Measurements from ENCODE around the gene ORMDL2.
A peak's percentile ranks its signal among the peaks of the same experiment; 100 is the strongest.

The ORMDL2 gene, protein sequence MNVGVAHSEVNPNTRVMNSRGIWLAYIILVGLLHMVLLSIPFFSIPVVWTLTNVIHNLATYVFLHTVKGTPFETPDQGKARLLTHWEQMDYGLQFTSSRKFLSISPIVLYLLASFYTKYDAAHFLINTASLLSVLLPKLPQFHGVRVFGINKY

DNA sequence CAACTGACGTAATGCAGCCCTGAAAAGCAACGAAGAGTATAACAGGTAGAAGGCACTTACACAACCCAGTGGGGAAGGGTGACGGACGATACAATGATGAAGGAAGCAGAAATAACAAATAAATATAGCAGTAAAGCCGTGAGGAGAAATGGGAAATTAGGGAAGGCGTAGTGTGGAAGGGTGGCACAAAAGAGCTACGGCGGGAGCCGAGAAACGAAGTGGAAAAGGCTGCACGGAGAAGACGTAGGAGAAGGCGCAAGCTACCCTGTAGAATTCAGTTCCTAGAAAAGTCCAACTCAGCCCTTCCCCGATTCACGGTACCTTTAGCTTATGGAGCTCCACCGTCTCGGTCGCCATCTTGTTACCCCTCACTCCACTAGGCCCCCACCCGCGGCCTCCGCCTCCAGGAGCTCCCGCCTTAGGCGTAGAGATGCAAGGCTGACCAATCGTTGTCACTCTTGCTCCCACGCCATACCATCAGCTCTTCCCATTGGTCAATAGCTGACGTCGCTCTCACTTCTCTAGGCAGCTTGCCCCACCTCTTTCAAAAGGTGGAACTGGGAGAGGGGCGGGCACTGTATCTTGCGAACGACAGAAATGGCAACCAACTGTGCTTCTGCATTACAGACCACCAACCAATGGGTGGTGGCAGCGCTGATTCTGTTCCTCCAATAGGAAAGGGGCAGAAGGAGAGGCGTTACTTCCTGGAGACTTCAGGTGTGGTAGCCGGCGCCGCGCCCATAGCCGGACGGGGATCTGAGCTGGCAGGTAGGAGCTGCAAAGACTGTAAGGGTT lies at the start of gene ORMDL2, which contains the start of gene SARNP:
TSS of gene ORMDL2 (plus strand) at position 697 of the 795 bp plus-strand sequence. CDS start 959 bp downstream, outside the sequence.
TSS of gene SARNP (minus strand) at position 380 of the 795 bp plus-strand sequence. CDS start at position 357, 23 bp downstream.
- peak; percentile 99 for DNase-seq

DNA sequence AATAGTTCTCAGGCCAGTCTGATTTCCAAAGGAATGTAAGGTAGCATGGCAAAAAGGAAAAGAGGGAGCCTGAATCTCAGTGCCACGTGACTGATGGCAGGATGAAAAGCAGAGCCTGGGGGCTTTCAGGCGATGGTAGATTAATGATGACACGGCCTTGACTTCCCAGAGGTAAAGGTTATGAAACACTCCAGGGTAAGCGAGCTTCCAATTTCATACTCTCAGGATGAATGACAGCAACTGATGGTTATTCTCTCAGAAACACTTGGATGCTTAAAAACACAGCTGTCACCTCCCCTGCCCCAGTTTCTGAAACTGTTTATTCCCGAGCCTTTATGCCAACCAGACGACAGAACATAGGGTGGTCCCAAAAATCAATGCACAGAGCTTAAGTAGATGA lies 46.1 kb upstream of the ORMDL2 start:
- peak; percentile 52 for DNase-seq

DNA sequence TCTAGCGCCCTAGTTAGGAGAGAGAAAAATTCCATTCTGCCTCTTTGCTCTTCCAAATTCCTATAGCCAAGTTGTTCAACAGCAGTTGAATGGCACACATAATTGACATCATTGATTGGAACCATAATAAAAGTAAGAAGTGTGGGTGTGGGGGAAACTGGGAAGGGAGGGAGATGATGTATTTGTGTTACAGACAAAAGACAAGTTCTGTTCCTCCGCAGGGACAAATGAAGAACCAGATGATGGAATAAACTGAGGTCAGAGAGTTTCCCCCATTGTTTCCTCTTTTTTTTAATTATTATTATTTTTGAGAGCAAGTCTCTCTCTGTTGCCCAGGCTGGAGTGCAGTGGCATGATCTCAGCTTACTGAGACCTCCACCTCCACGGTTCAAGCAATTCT lies 40.0 kb upstream of the ORMDL2 start:
- DNase-seq, result no peak

DNA sequence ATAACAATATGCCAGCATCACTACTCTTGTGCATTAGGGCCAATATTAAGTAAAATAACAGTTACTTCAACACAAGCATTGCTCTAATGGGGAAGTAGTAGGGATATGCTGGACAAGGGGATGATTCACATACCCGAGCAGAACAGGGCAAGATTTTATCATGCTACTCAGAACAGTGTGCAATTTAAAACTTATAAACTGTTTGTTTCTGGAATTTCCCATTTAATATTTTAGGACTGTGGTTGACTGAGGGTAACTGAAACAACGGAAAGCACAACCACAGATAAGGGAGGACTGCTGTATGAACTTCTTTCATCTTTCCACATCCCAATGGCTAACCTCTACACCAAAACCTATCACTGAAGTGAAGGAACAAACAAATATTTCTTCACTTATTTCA lies 37.2 kb upstream of the ORMDL2 start:
- DNase-seq, result no peak

DNA sequence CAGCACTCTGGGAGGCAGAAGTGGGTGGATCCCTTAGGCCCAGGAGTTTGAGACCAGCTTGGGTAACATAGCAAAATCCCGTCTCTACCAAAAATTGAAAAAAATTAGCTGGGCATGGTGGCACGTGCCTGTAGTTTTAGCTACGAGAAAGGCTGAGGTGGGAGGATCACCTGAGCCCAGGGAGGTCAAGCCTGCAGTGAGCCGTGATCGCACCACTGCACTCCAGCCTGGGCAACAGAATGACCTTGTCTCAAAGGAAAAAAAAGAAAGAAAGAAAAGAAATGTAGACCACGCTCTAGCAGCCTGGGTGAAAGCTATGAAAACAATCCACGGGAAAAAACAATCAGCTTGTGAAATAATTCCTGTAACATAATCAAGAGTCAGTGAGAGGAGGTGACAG lies 29.3 kb upstream of the ORMDL2 start:
- no peak for DNase-seq

DNA sequence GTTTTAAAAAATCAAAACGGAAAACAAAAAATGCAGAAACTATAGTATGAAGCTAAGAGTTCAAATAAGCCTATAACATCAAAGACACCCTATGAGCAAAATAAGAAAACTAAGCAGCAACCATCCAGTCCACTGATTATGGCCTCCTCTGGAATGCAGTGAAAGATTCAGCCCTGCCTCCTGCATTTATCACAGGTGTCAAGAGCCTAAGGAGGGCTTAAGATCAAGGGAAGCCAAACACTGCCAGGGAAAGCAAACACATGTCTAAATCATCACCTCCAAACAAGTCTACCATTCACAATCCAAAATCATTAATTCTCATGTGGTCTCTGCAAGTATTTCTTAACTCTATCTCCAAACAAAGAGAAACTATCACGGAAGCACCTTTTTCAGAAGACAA lies 28.7 kb upstream of the ORMDL2 start:
- no peak for DNase-seq

DNA sequence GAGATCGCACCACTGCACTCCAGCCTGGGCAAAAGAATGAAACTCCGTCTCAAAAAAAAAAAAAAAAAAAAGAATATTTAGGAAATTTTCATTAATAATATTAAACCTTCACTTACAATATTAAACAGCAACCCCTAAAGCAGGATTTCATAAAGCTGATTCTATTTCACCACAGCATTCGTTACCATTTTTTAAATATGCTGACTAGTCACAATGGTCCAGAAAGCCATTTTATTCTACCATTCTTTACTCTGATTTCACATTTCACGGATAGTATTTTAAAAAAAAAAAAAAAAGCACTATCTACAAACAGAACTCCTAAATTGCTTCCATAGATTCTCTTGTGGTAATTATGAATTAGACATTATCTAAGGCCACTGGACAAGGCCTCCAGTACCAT lies 27.9 kb upstream of the ORMDL2 start:
- DNase-seq, result no peak

DNA sequence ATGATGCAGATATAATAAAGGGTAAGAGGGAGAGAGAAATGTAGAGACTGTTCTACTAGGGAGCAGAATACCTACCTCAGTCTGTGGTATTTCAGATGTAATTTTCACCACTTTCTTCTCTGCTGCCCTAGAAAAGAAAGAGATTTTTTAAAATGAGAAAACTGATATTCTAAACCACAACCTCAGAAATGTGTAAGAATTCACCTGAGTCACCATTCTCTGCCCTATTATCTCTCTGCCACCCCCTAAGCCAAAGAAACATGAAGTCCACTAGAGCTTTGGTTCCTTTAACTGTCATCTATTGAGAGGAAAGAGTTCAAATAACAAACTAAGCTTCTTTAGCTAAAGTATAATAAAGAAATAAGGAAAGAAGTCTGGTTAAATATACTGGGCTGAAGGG lies 21.9 kb upstream of the ORMDL2 start:
- no peak for DNase-seq

DNA sequence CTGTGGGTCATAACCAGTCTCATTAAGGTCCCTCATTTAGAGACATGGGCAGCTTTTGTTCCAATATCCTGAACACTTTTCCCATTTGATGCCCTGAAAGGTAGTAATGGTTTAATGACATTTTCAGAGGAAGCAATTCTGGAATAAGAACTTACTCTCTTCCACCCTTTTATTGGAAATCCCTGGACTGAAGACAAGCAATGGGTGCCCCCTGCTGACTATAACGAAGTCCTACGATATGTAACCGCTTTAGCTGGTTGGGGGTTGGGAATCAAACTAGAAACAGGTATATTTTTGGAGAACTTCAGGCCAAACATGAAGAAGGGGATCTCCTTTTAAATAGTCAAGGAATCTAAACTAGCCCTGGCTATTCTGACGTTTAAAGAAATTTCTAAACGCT lies 20.8 kb upstream of the ORMDL2 start:
- DNase-seq, result peak; percentile 9

DNA sequence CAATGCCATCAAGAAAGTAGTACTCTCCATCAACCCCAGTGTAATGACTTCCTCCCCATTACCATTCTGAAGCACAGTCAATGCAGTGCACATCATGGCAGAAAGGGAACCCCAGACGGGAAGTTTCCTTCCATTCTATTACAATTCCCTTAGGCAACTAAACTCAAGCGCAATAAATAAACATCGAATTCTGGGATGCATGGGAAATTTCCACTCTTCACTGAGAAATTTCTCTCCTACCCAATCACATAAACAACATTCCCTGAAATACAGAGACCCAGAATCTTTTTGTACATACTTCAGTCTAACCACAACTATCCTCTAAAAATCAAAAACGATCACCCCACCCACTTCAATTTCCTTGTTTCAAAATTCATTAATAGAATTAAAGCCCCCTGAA lies 20.3 kb upstream of the ORMDL2 start:
- no peak for DNase-seq

DNA sequence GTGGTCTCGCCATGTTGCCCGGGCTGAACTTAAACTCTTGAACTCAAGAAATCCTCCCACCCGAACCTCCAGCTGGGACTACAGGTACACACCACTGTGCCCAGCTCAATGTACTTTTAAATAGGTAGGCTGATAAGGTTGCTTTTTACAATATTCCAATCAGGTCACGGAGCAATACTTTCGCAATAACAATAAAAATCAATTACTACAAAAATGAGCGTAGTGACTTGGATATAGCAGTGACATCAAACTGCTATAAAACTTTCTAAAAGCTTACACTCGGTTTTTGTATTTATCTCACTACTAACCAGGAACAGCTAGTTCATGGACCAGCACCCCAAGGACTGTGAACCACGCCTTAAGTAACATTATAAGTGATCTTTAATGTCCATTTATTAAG lies 10.9 kb upstream of the ORMDL2 start:
- DNase-seq, result no peak

DNA sequence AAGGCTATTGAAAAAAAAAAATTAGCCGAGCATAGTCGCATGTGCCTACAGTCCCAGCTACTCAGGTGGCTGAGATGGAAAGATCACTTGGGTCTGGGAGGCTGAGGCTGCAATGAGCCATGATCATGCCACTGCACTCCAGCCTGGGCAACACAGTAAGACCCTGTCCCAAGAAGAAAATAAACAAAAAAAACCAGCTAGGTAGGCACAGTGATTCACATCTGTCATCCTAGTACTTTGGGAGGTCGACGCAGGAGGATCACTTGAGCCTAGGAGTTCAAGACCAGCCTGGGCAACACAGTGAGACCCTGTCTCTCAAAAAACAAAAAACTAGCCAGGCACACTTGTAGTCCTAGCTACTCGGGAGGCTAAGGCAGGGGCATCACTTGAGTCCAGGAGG lies 8.6 kb upstream of the ORMDL2 start:
- DNase-seq, result no peak

DNA sequence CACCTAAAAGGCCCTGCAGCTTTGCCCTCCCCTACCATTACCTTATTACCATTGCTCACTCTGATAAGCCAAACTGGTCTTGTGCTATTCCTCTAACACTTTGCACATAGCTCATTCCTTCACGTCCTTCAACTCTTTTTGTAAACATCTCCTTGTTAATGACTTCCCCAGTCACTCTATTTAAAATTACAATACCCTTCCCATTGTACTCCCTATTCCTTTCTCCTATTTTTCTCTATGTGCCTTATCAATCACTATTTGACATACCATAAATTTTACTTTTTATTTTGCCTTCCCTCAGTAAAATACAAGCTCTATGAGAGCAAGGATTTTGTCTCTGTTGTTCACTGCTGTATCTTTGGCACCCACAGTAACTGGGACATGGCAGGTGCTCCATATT lies 5.8 kb upstream of the ORMDL2 start:
- DNase-seq, result no peak

DNA sequence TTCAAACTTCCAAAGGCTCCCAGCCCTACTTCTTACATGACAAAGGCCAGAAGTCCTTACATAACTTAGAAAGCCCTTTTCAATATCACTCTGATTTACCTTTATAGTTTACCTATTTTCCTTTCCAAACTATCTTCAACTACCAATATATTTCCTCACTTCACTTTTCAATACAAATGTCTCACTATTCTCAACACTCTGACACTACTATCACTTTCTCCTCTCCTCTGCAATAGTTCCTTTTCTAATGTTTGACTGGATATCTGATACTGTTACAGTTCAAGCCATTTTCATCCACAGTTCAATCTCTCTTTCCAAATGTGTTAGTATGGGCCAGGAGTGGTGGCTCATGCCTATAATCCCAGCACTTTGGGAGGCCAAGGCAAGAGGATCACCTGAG lies 3.6 kb upstream of the ORMDL2 start:
- DNase-seq, result no peak

DNA sequence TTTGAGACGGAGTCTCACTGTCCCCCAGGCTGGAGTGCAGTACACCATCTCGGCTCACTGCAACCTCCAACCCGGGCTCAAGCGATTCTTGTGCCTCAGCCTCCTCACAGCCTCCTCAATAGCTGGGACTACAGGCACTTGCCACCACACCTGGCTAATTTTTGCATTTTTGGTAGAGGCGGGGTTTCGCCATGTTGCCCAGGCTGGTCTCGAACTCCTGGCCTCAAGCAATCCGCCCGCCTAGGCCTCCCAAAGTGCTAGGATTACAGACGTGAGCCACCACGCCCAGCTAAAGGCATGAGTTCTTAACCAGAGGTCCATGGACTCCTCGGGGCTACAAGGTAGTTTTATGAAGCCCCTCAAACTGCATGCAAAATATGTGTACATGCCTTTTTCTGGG lies 2.4 kb upstream of the ORMDL2 start:
- no peak for DNase-seq

DNA sequence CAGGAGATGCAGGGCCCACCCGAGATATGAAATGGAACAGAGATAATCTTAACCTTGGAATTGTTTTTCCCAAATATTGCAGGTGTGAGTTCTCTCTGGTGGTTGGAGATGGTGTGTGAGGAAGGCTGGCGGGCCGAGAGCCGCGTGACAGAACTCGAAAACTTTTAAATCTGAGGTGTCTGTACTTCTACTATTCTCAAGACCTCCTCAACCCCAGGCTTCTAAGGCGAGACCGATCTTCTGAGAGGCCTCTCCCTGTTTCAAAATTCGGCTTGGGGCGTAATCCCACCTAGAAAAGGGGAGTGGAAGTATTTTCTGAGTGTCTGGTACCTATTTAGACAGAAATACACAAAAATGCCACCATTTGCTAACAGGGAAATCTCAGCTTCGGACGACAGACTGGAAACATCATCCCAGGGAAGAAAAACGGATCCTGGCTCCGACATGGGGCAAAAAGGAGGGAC lies 928 bp upstream of the ORMDL2 start:
- DNase-seq, result no peak

DNA sequence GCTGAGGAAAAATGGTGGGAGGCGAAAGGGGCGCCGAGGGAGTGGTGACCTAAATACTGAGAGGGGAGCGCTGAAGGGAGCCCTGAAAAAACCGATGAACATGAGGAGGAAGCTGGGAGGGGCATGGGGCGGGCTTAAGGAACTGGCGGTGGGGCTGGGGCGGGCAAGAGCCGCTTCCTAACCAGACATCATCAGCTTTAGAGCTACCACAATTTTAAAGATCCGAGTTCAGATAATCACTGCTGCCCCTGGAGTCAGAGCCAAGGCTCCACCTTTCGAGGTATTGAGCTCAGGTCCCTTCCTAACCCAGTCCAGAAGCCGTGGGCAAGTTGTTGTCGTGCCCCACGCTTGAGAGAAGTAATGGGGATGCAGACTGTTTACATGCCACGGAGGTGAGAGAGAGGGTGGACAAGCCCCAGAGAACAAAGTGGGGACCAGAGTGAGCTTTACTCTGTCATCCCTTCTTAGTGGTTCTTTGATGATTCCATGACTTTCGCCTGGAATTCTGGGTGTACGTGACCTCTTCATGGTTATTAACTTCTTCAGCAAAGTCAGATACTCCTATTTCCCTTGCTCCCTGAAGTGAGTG lies 393 bp downstream of the ORMDL2 start:
- DNase-seq, result peak; percentile 52

DNA sequence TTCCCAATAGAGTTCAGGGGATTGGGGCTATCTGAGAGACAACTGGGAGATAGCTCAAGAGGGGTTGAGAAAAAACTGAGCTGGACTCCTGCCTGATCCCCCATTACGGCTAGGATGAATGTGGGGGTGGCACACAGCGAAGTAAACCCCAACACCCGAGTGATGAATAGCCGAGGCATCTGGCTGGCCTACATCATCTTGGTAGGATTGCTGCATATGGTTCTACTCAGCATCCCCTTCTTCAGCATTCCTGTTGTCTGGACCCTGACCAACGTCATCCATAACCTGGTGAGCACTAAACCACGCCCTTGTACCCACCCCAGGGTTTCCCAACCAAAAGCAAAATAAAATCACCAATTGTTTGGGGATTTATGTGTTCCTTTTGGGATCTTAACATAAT lies 1.0 kb downstream of the ORMDL2 start:
- no peak for DNase-seq

DNA sequence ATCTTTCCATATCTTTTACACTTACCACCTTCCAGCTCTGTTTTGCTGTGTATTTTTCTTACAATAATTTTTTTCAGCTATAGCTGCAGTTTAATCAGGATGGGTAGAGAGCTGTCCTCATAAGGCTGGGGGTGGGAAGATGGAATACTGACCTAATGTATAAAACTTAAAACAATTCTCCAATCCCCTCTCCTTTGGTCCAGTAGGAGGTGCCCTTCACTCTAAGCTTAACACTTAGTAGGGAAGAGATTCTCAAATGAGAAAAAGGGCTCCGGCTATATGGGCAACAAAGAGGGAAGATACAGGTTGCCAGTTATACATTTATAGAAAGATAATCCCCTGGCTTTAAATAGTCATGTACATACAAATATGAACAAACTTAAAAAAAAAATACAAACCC lies 2.8 kb downstream of the ORMDL2 start:
- no peak for DNase-seq

DNA sequence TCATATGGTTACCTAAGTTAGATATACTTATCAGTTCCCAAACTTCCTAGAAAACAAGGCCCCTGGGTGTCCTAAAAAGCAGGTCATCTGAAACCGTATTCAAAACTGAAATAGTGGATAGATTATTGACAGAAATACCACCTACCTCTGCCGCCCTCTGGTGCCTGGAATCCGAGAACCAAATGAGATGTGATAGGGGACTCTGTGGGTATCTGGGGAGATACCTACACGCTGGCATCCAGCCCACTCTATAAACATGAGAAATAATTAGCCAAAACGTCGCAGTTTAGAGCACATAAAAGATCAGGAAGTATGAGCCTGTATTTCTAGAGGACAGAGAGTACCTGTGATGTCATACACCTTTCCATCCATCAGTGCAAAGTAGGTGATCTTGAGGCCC lies 4.4 kb downstream of the ORMDL2 start:
- no peak for DNase-seq

DNA sequence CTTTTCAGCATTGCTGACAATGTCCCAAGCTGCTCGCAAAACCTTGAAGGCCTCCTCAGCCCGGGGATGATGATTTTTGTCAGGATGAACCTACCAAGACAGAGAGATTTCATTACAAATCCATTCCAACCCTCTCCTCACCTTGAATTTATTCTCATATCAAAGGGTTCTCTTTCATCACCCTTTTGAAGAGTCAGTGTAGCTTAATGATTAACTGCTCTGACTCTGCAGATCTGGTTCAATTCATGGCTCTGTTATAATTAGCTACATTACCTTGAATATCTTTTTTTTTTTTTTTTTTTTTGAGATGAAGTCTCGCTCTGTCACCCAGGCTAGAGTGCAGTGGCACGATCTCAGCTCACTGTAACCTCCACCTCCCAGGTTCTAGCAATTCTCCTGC lies 5.6 kb downstream of the ORMDL2 start:
- no peak for DNase-seq

DNA sequence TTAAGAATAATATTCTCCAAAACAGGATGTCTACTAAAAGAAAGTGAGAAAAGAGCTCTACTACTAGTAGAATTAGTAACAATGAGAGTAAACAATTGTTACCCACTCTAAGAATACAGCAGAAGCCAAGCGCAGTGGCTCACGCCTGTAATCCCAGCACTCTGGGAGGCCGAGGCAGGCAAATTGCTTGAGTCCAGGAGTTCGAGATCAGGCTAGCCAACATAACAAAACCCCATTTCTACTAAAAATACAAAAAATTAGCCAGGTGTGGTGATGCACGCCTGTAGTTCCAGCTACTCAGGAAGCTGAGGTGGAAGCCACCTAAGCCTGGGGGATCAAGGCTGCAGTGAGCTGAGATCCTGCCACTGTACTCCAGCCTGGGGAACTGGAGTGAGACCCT lies 6.9 kb downstream of the ORMDL2 start:
- DNase-seq, result no peak

DNA sequence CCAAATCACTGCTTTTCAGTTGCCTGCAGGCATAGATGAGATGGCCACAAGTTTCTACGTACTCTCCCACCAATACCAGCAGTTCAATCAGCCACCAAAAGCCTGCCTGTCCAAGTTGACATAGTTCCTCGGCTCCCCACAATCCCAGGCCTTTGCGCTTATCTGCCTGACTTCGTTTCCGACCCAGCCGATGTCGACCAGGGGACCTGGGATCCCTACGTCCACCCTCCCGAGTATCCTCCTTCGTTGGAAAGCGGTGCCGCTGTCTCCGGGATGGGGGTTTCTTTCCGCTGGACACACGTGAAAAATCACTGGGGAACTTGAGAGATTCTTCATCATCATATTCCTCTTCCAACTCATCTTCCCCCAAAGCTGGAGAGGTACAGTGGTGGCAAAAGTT lies 10.0 kb downstream of the ORMDL2 start:
- no peak for DNase-seq

DNA sequence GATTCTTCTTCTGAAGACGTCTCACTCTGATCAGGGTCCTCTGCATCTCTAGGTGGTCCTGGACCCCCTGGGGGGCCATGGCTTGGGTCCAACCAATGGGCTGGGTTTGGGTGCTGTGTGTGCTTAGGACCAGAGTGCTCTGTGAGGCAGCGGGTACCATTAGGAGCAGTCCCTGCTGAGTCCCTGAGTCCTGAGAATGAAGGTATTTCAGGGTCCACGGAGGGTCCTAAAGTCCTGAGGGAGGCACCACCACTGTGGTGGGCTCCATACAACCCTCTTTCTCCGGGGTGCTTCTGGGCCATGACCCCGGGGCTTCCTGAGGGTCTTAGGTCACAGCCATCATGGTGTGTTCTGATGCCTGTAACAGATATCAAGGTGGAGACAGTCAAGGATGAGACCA lies 10.5 kb downstream of the ORMDL2 start:
- no peak for DNase-seq

Data from NCI-H2171 (cell line).